Hematopoietic multipotent progenitor cell treated with erythropoietin and hydrocortisone succinate and interleukin-3 and kit ligand, for 17 days (in vitro differentiated cells): ENCODE results near the gene OTOA.
"Not testable (repeated sequence)": the region's sequence is repeated elsewhere in the genome, so short reads cannot be mapped to it uniquely, and the experiment has no call there.

Source experiments
- DNase-seq: peaks from one replicate; pipeline ENCODE4 v3.0.0-alpha.2; 2015; ENCODE audit warnings: low spot score

Gene OTOA

GRCh38 chr16:21641916-21642315, 21.9 kb upstream of the OTOA start:
- DNase-seq, result no peak

GRCh38 chr16:21642861-21643260, 20.9 kb upstream of the OTOA start:
- DNase-seq, result no peak

GRCh38 chr16:21643785-21644184, 20.0 kb upstream of the OTOA start:
- DNase-seq, result peak; percentile 53

GRCh38 chr16:21644674-21645073, 19.1 kb upstream of the OTOA start:
- DNase-seq, result no peak

GRCh38 chr16:21645261-21645721, 18.5 kb upstream of the OTOA start:
- peak; percentile 44 for DNase-seq

- no peak for DNase-seq
These were observed 17.7 kb upstream of the OTOA start for GRCh38 chr16:21646091-21646490.

GRCh38 chr16:21646721-21647561, 16.8 kb upstream of the OTOA start:
- DNase-seq, result no peak

- no peak for DNase-seq
These were observed 16.1 kb upstream of the OTOA start for GRCh38 chr16:21647562-21648164.

GRCh38 chr16:21649826-21650406, 13.9 kb upstream of the OTOA start:
- DNase-seq, result not testable (repeated sequence)

- DNase-seq, result no peak
These were observed 13.2 kb upstream of the OTOA start for GRCh38 chr16:21650521-21650920.

GRCh38 chr16:21651515-21651914, 12.3 kb upstream of the OTOA start:
- no peak for DNase-seq

- no peak for DNase-seq
These were observed 11.3 kb upstream of the OTOA start, which contains the start of gene IGSF6 for GRCh38 chr16:21652453-21652852. Gene IGSF6 (minus strand): TSS chr16:21652608. CDS start chr16:21652598, 10 bp downstream.

GRCh38 chr16:21653571-21653970, 10.2 kb upstream of the OTOA start:
- DNase-seq, result no peak

GRCh38 chr16:21654466-21654865, 9.3 kb upstream of the OTOA start:
- no peak for DNase-seq

GRCh38 chr16:21654881-21655280, 8.9 kb upstream of the OTOA start:
- no peak for DNase-seq

- DNase-seq, result peak; percentile 81
These were observed 6.7 kb upstream of the OTOA start for GRCh38 chr16:21656795-21657768.

- DNase-seq, result no peak
These were observed 4.6 kb upstream of the OTOA start for GRCh38 chr16:21659124-21659523.

GRCh38 chr16:21664801-21665492, 1.2 kb downstream of the OTOA start:
- DNase-seq, result no peak

GRCh38 chr16:21666772-21667171, 3.0 kb downstream of the OTOA start:
- DNase-seq, result no peak

- no peak for DNase-seq
These were observed 3.8 kb downstream of the OTOA start for GRCh38 chr16:21667575-21667974.

GRCh38 chr16:21673469-21673868, 9.7 kb downstream of the OTOA start:
- no peak for DNase-seq
